ENCODE measurements around the gene MNAT1. TPM values are rescaled to one million over a fixed set of nuclear protein-coding genes. Genes with fewer than 3 reads are reported as not detected.
"Not testable (repeated sequence)": the region's sequence is repeated elsewhere in the genome, so short reads cannot be mapped to it uniquely, and the experiment has no call there.

Gene MNAT1
- total and polyA plus RNA-seq, 2 experiments from 2014 or later: 51.6 to 85.0 TPM

- TF ChIP-seq, protein P1, sequence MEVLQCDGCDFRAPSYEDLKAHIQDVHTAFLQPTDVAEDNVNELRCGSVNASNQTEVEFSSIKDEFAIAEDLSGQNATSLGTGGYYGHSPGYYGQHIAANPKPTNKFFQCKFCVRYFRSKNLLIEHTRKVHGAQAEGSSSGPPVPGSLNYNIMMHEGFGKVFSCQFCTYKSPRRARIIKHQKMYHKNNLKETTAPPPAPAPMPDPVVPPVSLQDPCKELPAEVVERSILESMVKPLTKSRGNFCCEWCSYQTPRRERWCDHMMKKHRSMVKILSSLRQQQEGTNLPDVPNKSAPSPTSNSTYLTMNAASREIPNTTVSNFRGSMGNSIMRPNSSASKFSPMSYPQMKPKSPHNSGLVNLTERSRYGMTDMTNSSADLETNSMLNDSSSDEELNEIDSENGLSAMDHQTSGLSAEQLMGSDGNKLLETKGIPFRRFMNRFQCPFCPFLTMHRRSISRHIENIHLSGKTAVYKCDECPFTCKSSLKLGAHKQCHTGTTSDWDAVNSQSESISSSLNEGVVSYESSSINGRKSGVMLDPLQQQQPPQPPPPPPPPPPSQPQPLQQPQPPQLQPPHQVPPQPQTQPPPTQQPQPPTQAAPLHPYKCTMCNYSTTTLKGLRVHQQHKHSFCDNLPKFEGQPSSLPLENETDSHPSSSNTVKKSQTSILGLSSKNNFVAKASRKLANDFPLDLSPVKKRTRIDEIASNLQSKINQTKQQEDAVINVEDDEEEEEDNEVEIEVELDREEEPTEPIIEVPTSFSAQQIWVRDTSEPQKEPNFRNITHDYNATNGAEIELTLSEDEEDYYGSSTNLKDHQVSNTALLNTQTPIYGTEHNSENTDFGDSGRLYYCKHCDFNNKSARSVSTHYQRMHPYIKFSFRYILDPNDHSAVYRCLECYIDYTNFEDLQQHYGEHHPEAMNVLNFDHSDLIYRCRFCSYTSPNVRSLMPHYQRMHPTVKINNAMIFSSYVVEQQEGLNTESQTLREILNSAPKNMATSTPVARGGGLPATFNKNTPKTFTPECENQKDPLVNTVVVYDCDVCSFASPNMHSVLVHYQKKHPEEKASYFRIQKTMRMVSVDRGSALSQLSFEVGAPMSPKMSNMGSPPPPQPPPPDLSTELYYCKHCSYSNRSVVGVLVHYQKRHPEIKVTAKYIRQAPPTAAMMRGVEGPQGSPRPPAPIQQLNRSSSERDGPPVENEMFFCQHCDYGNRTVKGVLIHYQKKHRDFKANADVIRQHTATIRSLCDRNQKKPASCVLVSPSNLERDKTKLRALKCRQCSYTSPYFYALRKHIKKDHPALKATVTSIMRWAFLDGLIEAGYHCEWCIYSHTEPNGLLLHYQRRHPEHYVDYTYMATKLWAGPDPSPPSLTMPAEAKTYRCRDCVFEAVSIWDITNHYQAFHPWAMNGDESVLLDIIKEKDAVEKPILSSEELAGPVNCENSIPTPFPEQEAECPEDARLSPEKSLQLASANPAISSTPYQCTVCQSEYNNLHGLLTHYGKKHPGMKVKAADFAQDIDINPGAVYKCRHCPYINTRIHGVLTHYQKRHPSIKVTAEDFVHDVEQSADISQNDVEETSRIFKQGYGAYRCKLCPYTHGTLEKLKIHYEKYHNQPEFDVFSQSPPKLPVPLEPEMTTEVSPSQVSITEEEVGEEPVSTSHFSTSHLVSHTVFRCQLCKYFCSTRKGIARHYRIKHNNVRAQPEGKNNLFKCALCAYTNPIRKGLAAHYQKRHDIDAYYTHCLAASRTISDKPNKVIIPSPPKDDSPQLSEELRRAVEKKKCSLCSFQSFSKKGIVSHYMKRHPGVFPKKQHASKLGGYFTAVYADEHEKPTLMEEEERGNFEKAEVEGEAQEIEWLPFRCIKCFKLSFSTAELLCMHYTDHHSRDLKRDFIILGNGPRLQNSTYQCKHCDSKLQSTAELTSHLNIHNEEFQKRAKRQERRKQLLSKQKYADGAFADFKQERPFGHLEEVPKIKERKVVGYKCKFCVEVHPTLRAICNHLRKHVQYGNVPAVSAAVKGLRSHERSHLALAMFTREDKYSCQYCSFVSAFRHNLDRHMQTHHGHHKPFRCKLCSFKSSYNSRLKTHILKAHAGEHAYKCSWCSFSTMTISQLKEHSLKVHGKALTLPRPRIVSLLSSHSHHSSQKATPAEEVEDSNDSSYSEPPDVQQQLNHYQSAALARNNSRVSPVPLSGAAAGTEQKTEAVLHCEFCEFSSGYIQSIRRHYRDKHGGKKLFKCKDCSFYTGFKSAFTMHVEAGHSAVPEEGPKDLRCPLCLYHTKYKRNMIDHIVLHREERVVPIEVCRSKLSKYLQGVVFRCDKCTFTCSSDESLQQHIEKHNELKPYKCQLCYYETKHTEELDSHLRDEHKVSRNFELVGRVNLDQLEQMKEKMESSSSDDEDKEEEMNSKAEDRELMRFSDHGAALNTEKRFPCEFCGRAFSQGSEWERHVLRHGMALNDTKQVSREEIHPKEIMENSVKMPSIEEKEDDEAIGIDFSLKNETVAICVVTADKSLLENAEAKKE (CRISPR knock-in tag; IDR thresholded peaks at IDR 0.05): no peak
- no peak for TF ChIP-seq EZH2 (IDR thresholded peaks at IDR 0.05; ENCODE audit: low read depth, unreplicated experiment)
- no peak for TF ChIP-seq ZNF331 (CRISPR knock-in tag; IDR thresholded peaks at IDR 0.05; ENCODE audit: low read depth)
- TF ChIP-seq STAT1 (IDR thresholded peaks at IDR 0.05; ENCODE audit: unreplicated experiment): no peak
- TF ChIP-seq EZH2phosphoT487 (IDR thresholded peaks at IDR 0.05; ENCODE audit: unreplicated experiment): no peak
- TF ChIP-seq REST (IDR thresholded peaks at IDR 0.05; ENCODE audit: unreplicated experiment): no peak
These were observed 149.6 kb downstream of the MNAT1 start (continued) for GRCh38 chr14:60884134-60884533.

- not testable (repeated sequence) for H3K79me2 ChIP-seq (replicated peaks; ENCODE audit: insufficient read depth); H4K20me1 ChIP-seq (replicated peaks; ENCODE audit: insufficient read depth); H3K9me2 ChIP-seq (ENCODE audit: insufficient read depth); ATAC-seq; H3K27me3 Mint-ChIP-seq (ENCODE audit: insufficient read depth, low read depth, poor library complexity); H3K27me3 ChIP-seq (ENCODE audit: insufficient read depth); H3K4me3 Mint-ChIP-seq; H3K36me3 ChIP-seq (ENCODE audit: insufficient read depth); DNase-seq (ENCODE audit: low spot score); H3F3A ChIP-seq (replicated peaks; ENCODE audit: low read depth); H3K9me3 Mint-ChIP-seq; H3K27ac ChIP-seq (ENCODE audit: low read depth); H3K4me2 ChIP-seq; H2AFZ ChIP-seq; H3K27ac Mint-ChIP-seq; H3K4me3 ChIP-seq
- peaks cover 13% of the 10 kb centered on the region for H3K4me1 ChIP-seq (ENCODE audit: insufficient read depth)
- Mint-ChIP-seq H3K4me1 (peaks cover 18% of the 10 kb centered on the region), H3K36me3 (ENCODE audit: low read depth) (peaks cover 12% of the 10 kb centered on the region; the same call in 2 of the 3 replicates)
These were observed 156.1 kb downstream of the MNAT1 start for GRCh38 chr14:60890636-60891035.
